OCI-LY1 (cell line): Measurements from ENCODE around the gene DNAJB14.

ENCODE experiments used
- EZH2 ChIP-seq: fragments of 200-600 bp; sonication (generic), shearing (Covaris generic); IDR thresholded peaks from 2 replicates; pipeline ENCODE4 v1.8.0; 2017; ENCODE audit warnings: borderline replicate concordance, mixed run types, mild to moderate bottlenecking, antibody characterized with exemption, low read length, moderate library complexity, mixed read lengths
- TF ChIP-seq, protein P1 (sequence below): fragments of 200-600 bp; sonication (generic), shearing (Covaris generic); IDR thresholded peaks from 2 replicates; pipeline ENCODE4 v1.5.1; 2017; ENCODE audit warnings: mild to moderate bottlenecking, antibody characterized with exemption, low read length, moderate library complexity, mixed read lengths

DNA sequence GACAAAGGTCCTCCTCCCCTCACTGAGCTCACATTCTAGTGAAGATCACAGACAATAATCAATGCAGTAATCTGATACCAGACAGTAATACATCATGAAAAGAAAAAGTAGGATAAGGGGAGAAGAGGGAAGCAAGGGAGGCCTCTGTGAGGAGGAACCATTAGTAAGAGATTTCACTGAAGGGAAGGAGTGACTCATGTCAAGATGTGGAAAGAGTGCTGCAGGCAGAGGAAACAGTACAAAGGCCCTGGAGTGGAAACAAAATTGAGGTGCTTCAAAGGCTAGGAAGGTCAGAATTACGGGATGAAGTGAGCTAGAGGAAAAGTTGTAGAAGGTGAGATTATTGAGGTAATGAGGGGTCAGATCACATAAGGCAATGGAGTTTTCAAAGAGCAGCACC, 90.3 kb downstream of the DNAJB14 start:
- TF ChIP-seq EZH2, result no peak
- TF ChIP-seq, protein P1, sequence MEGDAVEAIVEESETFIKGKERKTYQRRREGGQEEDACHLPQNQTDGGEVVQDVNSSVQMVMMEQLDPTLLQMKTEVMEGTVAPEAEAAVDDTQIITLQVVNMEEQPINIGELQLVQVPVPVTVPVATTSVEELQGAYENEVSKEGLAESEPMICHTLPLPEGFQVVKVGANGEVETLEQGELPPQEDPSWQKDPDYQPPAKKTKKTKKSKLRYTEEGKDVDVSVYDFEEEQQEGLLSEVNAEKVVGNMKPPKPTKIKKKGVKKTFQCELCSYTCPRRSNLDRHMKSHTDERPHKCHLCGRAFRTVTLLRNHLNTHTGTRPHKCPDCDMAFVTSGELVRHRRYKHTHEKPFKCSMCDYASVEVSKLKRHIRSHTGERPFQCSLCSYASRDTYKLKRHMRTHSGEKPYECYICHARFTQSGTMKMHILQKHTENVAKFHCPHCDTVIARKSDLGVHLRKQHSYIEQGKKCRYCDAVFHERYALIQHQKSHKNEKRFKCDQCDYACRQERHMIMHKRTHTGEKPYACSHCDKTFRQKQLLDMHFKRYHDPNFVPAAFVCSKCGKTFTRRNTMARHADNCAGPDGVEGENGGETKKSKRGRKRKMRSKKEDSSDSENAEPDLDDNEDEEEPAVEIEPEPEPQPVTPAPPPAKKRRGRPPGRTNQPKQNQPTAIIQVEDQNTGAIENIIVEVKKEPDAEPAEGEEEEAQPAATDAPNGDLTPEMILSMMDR, result no peak
